GM12878 (cell line): ENCODE data around the gene ITSN1. TPM values are rescaled to one million over a fixed set of nuclear protein-coding genes. Genes with fewer than 3 reads are reported as not detected.
"Not testable (repeated sequence)": the region's sequence is repeated elsewhere in the genome, so short reads cannot be mapped to it uniquely, and the experiment has no call there.

ENCODE experiments used
- ATAC-seq: fragments of 200-7000 bp; cut with Tn5 transposase; 3 replicates; pipeline ENCODE4 v1.9.1; 2020; ENCODE audit warnings: mild to moderate bottlenecking, moderate library complexity
- BruUV-seq: library from RNA; stranded (reverse); fragments of 400-500 nt; replicated peaks from 2 replicates; lab custom pipeline; 2021; lab: Mats Ljungman, UMichigan
- CTCF ChIA-PET: fragments of 300-600 bp; sonication (Branson Sonifier 250); formaldehyde crosslinking; extraction: SDS; loops from one replicate; lab custom pipeline; 2021; ENCODE audit warnings: inconsistent platforms; lab: Yijun Ruan, JAX
- POLR2A ChIA-PET: fragments of 350-600 bp; formaldehyde crosslinking; extraction: SDS; loops from one replicate; lab custom pipeline; 2021; ENCODE audit warnings: inconsistent platforms; lab: Charles Lee
- RAD21 ChIA-PET: fragments of 300-600 bp; sonication (Branson Sonifier 250); formaldehyde crosslinking; loops from one replicate; lab custom pipeline; 2023; ENCODE audit warnings: antibody characterized with exemption; ENCODE audit not compliant: unreplicated experiment; lab: Charles Lee
- SMC1A ChIA-PET: fragments of 300-600 bp; sonication (Branson Sonifier 250); formaldehyde crosslinking; loops from one replicate; lab custom pipeline; 2023; ENCODE audit not compliant: unreplicated experiment, uncharacterized antibody; lab: Charles Lee
- DNase-seq: peaks from one replicate; pipeline ENCODE4 v3.0.0-alpha.2; 2011; ENCODE audit warnings: low read depth, low spot score
- FAIRE-seq: peaks from 3 replicates; lab custom pipeline; 2011; peaks lifted over from hg19 to GRCh38; lab: Jason Lieb, UNC
- H2AFZ ChIP-seq: 2 replicates; pipeline ENCODE4 v1.6.0; 2011; ENCODE audit warnings: low read depth, low read length, control low read depth; ENCODE audit not compliant: control insufficient read depth
- H3K27ac ChIP-seq: 2 replicates; pipeline ENCODE4 v1.5.1; 2011; ENCODE audit warnings: control low read depth; ENCODE audit not compliant: control insufficient read depth, insufficient read depth
- H3K27me3 ChIP-seq, 2 experiments: replicated peaks in 1 of 2; 2 replicates each; pipeline versions ENCODE4 v1.6.0 to v1.6.1; 2011; ENCODE audit warnings: low read length in 1 of 2; ENCODE audit not compliant: control insufficient read depth in 2 of 2, insufficient read depth in 2 of 2
- H3K36me3 ChIP-seq, 2 experiments: 2 replicates each; pipeline ENCODE4 v1.5.1; 2011; ENCODE audit warnings: low read length in 1 of 2; ENCODE audit not compliant: control insufficient read depth in 2 of 2, insufficient read depth in 2 of 2
- H3K4me1 ChIP-seq: 2 replicates; pipeline ENCODE4 v1.6.1; 2011; ENCODE audit warnings: mild to moderate bottlenecking, low read length, moderate library complexity, mixed read lengths; ENCODE audit not compliant: control insufficient read depth, insufficient read depth
- H3K4me2 ChIP-seq: 2 replicates; pipeline ENCODE4 v1.6.0; 2011; ENCODE audit warnings: control low read depth; ENCODE audit not compliant: control insufficient read depth, insufficient read depth
- H3K4me3 ChIP-seq: fragments of 200-600 bp; sonication (generic); 2 replicates; pipeline ENCODE4 v1.5.1; 2016
- H3K79me2 ChIP-seq: 2 replicates; pipeline ENCODE4 v1.6.0; 2011; ENCODE audit warnings: low read length; ENCODE audit not compliant: control insufficient read depth, insufficient read depth
- H3K9ac ChIP-seq: 2 replicates; pipeline ENCODE4 v1.8.0; 2011; ENCODE audit warnings: low read length, control low read depth, mixed read lengths; ENCODE audit not compliant: control insufficient read depth, insufficient read depth
- H3K9me3 ChIP-seq: replicated peaks from 3 replicates; pipeline ENCODE4 v1.5.1; 2011; ENCODE audit warnings: mild to moderate bottlenecking, low read length; ENCODE audit not compliant: control insufficient read depth, insufficient read depth
- H4K20me1 ChIP-seq: 2 replicates; pipeline ENCODE4 v1.6.0; 2011; ENCODE audit not compliant: control insufficient read depth, insufficient read depth
- BRCA1 ChIP-seq: IDR thresholded peaks from 2 replicates; pipeline ENCODE4 v1.6.1; 2011; ENCODE audit warnings: low read depth, low read length, improper control_type of control experiment
- CBFB ChIP-seq: IDR thresholded peaks from 2 replicates; pipeline ENCODE4 v1.6.1; 2016; ENCODE audit warnings: antibody characterized with exemption, low read depth
- EGR1 ChIP-seq, 2 experiments: IDR thresholded peaks; 1 replicate in 1 of 2; 2 replicates in 1 of 2; pipeline ENCODE4 v1.6.1; 2011 to 2012; ENCODE audit warnings: low read depth in 2 of 2, low read length in 2 of 2, borderline replicate concordance in 1 of 2, mild to moderate bottlenecking in 1 of 2, moderate library complexity in 1 of 2
- HDAC2 ChIP-seq: fragments of 200-600 bp; sonication (generic); IDR thresholded peaks from 2 replicates; pipeline ENCODE4 v1.6.1; 2017
- MXI1 ChIP-seq: fragments of 150-350 bp; IDR thresholded peaks from 2 replicates; pipeline ENCODE4 v1.6.1; 2011; ENCODE audit warnings: low read depth, mild to moderate bottlenecking, inconsistent platforms, low read length, improper control_type of control experiment
- SIX5 ChIP-seq: IDR thresholded peaks from 2 replicates; pipeline ENCODE4 v1.6.1; 2011; ENCODE audit warnings: mild to moderate bottlenecking, low read depth, low read length, moderate library complexity; ENCODE audit not compliant: severe bottlenecking
- WGBS: methylation state at CpG from one replicate; pipeline ENCODE4 v1.1.6; 2016; ENCODE audit warnings: low lambda C conversion rate; ENCODE audit not compliant: insufficient replicate concordance, insufficient coverage; ENCODE audit errors: missing lambda C conversion rate; 5-methylcytosine and 5-hydroxymethylcytosine counted together
- in situ Hi-C: fragments of 300-500 bp; cut with MboI; formaldehyde crosslinking; loops from 9 replicates; pipeline ENCODE4 v1.14.3; 2018; ENCODE audit warnings: mixed read lengths
- intact Hi-C: fragments of 100-400 bp; cut with micrococcal nuclease; formaldehyde crosslinking; loops from one replicate; pipeline ENCODE4 v1.14.2; 2022; ENCODE audit not compliant: unreplicated experiment
- polyA plus RNA-seq, 11 experiments: library from polyadenylated mRNA; depleted of rRNA in 4 of 11; unstranded in 6 of 11; stranded (reverse) in 5 of 11; fragments of >200 nt; fragmentation: Nextera tagmentation in 4 of 11; fragmentation: Illumina TruSeq in 1 of 11; extraction: Ambion mirVana in 4 of 11; extraction: Trizol in 1 of 11; gene quantifications; 1 replicate in 1 of 11; 2 replicates in 10 of 11; pipeline versions ENCODE4 v1.2.1 to v1.2.3, GENCODE V29; 2011 to 2016; ENCODE audit warnings: inconsistent platforms in 2 of 11, missing spikeins in 2 of 11, low read depth in 1 of 11
- total RNA-seq, 4 experiments: library from RNA; depleted of rRNA in 3 of 4; stranded (reverse); fragments of >200 nt in 3 of 4; fragmentation: Illumina TruSeq in 1 of 4; extraction: Trizol in 1 of 4; gene quantifications; 2 replicates each; pipeline versions ENCODE4 v1.2.1 to v1.2.3, GENCODE V29; 2013 to 2021

The ITSN1 gene
- total and polyA plus RNA-seq, 10 of the 15 experiments (the other 5 are each of a cell fraction or from before 2014, with no cell fraction given) = 0.89 to 10.6 (median 4.8) TPM

DNA sequence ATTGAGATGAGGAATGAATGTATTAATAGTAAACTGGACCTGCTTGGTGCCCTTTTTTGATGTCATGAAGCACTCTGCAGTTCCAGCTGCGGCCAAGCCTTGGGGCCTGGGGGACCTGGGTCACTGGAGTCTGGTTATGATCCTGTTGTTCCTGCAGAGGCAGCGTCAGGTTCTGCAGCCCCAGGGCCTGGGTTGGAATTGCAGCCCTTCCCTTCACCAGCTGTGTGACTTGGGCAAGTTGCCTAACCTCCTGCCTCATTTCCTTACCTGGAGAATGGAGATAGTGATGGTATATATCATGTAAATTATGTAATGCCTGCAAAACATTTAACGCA lies 282.4 kb downstream of the ITSN1 start:
- intact Hi-C loops (loop anchor here (1.0 to 5.0 kb wide), 5 partner anchors 52 to 427 kb away; no protein-coding TSS in a partner anchor), in situ Hi-C loops (loop anchor here (5.0 to 10.0 kb wide), 3 partner anchors 160 to 708 kb away; no protein-coding TSS in a partner anchor)
- no peaks in the 10 kb centered on the region for H3K36me3 ChIP-seq
- H2AFZ ChIP-seq = no peak overlapping the region
- FAIRE-seq (no peak), ATAC-seq (peak; percentile 12; the same call in 2 of the 3 replicates), DNase-seq (no peak)
- 64% methylated on average over 3 of the region's 3 CpGs for WGBS
- peaks cover 7% of the 10 kb centered on the region for H3K4me1 ChIP-seq
- no peak overlapping the region for H3K9ac ChIP-seq
- H3K9me3 ChIP-seq = no peaks in the 10 kb centered on the region
- H3K4me3 ChIP-seq = no peak overlapping the region
- H3K4me2 ChIP-seq = no peak overlapping the region
- ChIA-PET RAD21 (interaction anchor here (0.7 to 8.3 kb wide), 42 partner anchors 8 to 678 kb away, joined by 3 to 241 read pairs (median 6); partner anchors contain the start of genes MRPS6 and SLC5A3), POLR2A (interaction anchor here (0.6 to 2.9 kb wide), 4 partner anchors 21 to 423 kb away, joined by 3 to 21 read pairs (median 6); no protein-coding TSS in a partner anchor), CTCF (interaction anchor here (0.7 to 4.4 kb wide), 49 partner anchors 10 to 621 kb away, joined by 3 to 349 read pairs (median 6); partner anchors contain the start of genes ATP5PO, MRPS6 and SLC5A3), SMC1A (interaction anchor here (0.7 to 4.4 kb wide), 43 partner anchors 9 to 684 kb away, joined by 3 to 169 read pairs (median 8); partner anchors contain the start of gene ATP5PO)
- TF ChIP-seq BRCA1 (no peak), SIX5 (no peak), CBFB (no peak), MXI1 (no peak), HDAC2 (no peak), EGR1 (IDR thresholded peaks at IDR 0.05; ENCODE audit: borderline replicate concordance in 1 of 2, low read depth in 2 of 2, low read length in 2 of 2) (no peak)
- H3K79me2 ChIP-seq = no peaks in the 10 kb centered on the region
- no peak overlapping the region for H3K27ac ChIP-seq
- H3K27me3 ChIP-seq = no peaks in the 10 kb centered on the region
- BruUV-seq = no TSS peak
- no peaks in the 10 kb centered on the region for H4K20me1 ChIP-seq

DNA sequence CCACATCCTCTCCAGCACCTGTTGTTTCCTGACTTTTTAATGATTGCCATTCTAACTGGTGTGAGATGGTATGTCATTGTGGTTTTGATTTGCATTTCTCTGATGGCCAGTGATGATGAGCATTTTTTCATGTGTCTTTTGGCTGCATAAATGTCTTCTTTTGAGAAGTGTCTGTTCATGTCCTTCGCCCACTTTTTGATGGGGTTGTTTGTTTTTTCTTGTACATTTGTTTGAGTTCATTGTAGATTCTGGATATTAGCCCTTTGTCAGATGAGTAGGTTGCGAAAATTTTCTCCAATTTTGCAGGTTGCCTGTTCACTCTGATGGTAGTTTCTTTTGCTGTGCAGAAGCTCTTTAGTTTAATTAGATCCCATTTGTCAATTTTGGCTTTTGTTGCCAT lies 283.9 kb downstream of the ITSN1 start:
- POLR2A ChIA-PET, H3K36me3 ChIP-seq, FAIRE-seq, DNase-seq, H3K4me3 ChIP-seq, H3K79me2 ChIP-seq, H3K27me3 ChIP-seq, BruUV-seq, H3K4me1 ChIP-seq, H3K27ac ChIP-seq, H3K4me2 ChIP-seq, H2AFZ ChIP-seq, H3K9me3 ChIP-seq, SMC1A ChIA-PET, H4K20me1 ChIP-seq, ATAC-seq, H3K9ac ChIP-seq, intact Hi-C loops, RAD21 ChIA-PET, CTCF ChIA-PET: not testable (repeated sequence)
- 38% methylated on average over 2 of the region's 2 CpGs for WGBS
- in situ Hi-C loops = loop anchor here (10.0 kb wide), 1 partner anchor 159 kb away; no protein-coding TSS in a partner anchor

DNA sequence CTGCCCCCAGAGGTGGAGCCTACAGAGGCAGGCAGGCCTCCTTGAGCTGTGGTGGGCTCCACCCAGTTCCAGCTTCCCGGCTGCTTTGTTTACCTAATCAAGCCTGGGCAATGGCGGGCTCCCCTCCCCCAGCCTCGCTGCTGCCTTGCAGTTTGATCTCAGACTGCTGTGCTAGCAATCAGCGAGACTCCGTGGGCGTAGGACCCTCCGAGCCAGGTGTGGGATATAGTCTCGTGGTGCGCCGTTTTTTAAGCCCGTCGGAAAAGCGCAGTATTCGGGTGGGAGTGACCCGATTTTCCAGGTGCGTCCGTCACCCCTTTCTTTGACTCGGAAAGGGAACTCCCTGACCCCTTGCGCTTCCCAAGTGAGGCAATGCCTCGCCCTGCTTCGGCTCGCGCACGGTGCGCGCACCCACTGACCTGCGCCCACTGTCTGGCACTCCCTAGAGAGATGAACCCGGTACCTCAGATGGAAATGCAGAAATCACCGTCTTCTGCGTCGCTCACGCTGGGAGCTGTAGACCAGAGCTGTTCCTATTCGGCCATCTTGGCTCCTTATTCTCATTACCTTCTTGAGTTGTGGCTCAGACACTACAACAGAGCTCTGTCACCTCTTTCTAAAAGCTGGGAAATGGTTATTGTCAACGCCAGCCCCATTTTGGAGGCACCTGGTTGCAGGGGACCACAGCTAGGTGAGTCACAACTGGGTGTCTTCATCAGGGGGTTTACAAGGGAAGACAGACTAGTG lies 288.9 kb downstream of the ITSN1 start:
- H3K4me1 ChIP-seq, FAIRE-seq, H3K27ac ChIP-seq, in situ Hi-C loops, H3K9ac ChIP-seq, DNase-seq, H4K20me1 ChIP-seq, intact Hi-C loops, H3K27me3 ChIP-seq, H3K4me3 ChIP-seq, ATAC-seq, H3K36me3 ChIP-seq, H3K9me3 ChIP-seq, H3K79me2 ChIP-seq, BruUV-seq: not testable (repeated sequence)
- RAD21 ChIA-PET = interaction anchor here (0.9 to 4.1 kb wide), 5 partner anchors 18 to 417 kb away, joined by 3 to 17 read pairs (median 4); no protein-coding TSS in a partner anchor
- SMC1A ChIA-PET = interaction anchor here (0.6 to 5.2 kb wide), 6 partner anchors 11 to 416 kb away, joined by 3 to 31 read pairs (median 7); no protein-coding TSS in a partner anchor
- H3K4me2 ChIP-seq = peak overlapping the region; percentile 85
- CTCF ChIA-PET = interaction anchor here (1.0 to 7.1 kb wide), 4 partner anchors 8 to 432 kb away, joined by 3 to 59 read pairs (median 4); no protein-coding TSS in a partner anchor
- 92% methylated on average over 7 of the region's 34 CpGs for WGBS
- POLR2A ChIA-PET = interaction anchor here (1.4 to 2.4 kb wide), 2 partner anchors 12 to 16 kb away, joined by 6 to 18 read pairs; no protein-coding TSS in a partner anchor
- H2AFZ ChIP-seq = peak overlapping the region; percentile 95
